ENCODE data around the gene CCDC192. TPM values are rescaled to one million over a fixed set of nuclear protein-coding genes. Genes with fewer than 3 reads are reported as not detected.

Gene CCDC192
- total and polyA plus RNA-seq, 2 of the 4 experiments (the other 2 are of a cell fraction), result not detected

GRCh38 chr5:127762412-127762811, 59.2 kb downstream of the CCDC192 start:
- no peak overlapping the region for H3K4ac ChIP-seq (ENCODE audit: low read depth, low read length)
- no peak overlapping the region for H4K8ac ChIP-seq (ENCODE audit: low read depth in 2 of 2, low read length in 2 of 2)
- no TSS peak for BruUV-seq (replicated peaks)
- no peak overlapping the region for H2BK5ac ChIP-seq (ENCODE audit: low read depth, low read length, poor library complexity, severe bottlenecking)
- intact Hi-C loops (cut with micrococcal nuclease), result no loop called here
- H3K14ac ChIP-seq (replicated peaks; ENCODE audit: low read depth, low read length), result no peak overlapping the region
- 0 out of 2 replicates have a peak, but pooled peaks cover 2% of the 10 kb centered on the region for H3K4me1 ChIP-seq (ENCODE audit: control insufficient read depth, insufficient read depth, low read length)
- H3K4me2 ChIP-seq (ENCODE audit: low read depth, low read length), result no peak overlapping the region
- H3K27ac ChIP-seq (ENCODE audit: insufficient read depth, low read length), result no peak overlapping the region
- H4K5ac ChIP-seq (ENCODE audit: low read depth, low read length), result no peak overlapping the region
- no peaks in the 10 kb centered on the region for H3K9me1 ChIP-seq (ENCODE audit: insufficient read depth, low read length)
- in situ Hi-C loops (cut with MboI; ENCODE audit: low sequenced_read_pairs), result no loop called here
- POLR2A ChIA-PET (ENCODE audit: unreplicated experiment), result no interaction called here
- H4K91ac ChIP-seq (ENCODE audit: insufficient read depth, low read depth, low read length), result no peak overlapping the region
- no peak for DNase-seq
- TF ChIP-seq ELK1 (IDR thresholded peaks at IDR 0.05; ENCODE audit: borderline replicate concordance, low read depth, low read length) (no peak), CHD1 (IDR thresholded peaks at IDR 0.05; ENCODE audit: low read depth, low read length) (no peak), MAFK (IDR thresholded peaks at IDR 0.05; ENCODE audit: low read depth, low read length) (no peak), RFX5 (IDR thresholded peaks at IDR 0.05; ENCODE audit: low read depth, low read length) (no peak), MAZ (IDR thresholded peaks at IDR 0.05; ENCODE audit: borderline replicate concordance, low read depth, low read length) (no peak), CEBPB (IDR thresholded peaks at IDR 0.05; ENCODE audit: low read depth, low read length) (no peak), RCOR1 (IDR thresholded peaks at IDR 0.05; ENCODE audit: insufficient replicate concordance, low read length) (no peak), BHLHE40 (IDR thresholded peaks at IDR 0.05; ENCODE audit: low read depth, low read length) (no peak), MXI1 (IDR thresholded peaks at IDR 0.05; ENCODE audit: borderline replicate concordance, low read depth, low read length) (no peak), SMC3 (IDR thresholded peaks at IDR 0.05; ENCODE audit: low read depth, low read length) (no peak), RAD21 (IDR thresholded peaks at IDR 0.05; ENCODE audit: low read length) (no peak), FOS (IDR thresholded peaks at IDR 0.05; ENCODE audit: low read depth, low read length) (no peak), CTCF (conservative IDR thresholded peaks at IDR 0.05; ENCODE audit: low read depth, low read length) (no peak), NFE2L2 (IDR thresholded peaks at IDR 0.05; ENCODE audit: low read depth, low read length) (no peak), USF2 (IDR thresholded peaks at IDR 0.05; ENCODE audit: low read depth, low read length) (no peak), POLR2A (IDR thresholded peaks at IDR 0.05; ENCODE audit: low read depth, low read length) (no peak)
- H2BK20ac ChIP-seq (ENCODE audit: low read depth, low read length), result no peak overlapping the region
- no peak overlapping the region for H2BK15ac ChIP-seq (ENCODE audit: low read depth, low read length)
- no peak overlapping the region for H3K56ac ChIP-seq (ENCODE audit: extremely low read depth, insufficient read depth, low read length)
- no peak overlapping the region for H3K23ac ChIP-seq (ENCODE audit: low read depth, low read length)
- H3K9ac ChIP-seq (ENCODE audit: low read depth, low read length), result no peak overlapping the region
- CTCF ChIA-PET, result interaction anchor here (0.6 kb wide), 1 partner anchor 113 kb away, joined by 3 read pairs; no protein-coding TSS in a partner anchor
- no peaks in the 10 kb centered on the region for H4K20me1 ChIP-seq (ENCODE audit: insufficient read depth, low read length)
- ATAC-seq (ENCODE audit: low read depth), result no peak
- dilution Hi-C loops (cut with HindIII; ENCODE audit: low sequenced_read_pairs, unreplicated experiment), result no loop called here
- H2AFZ ChIP-seq (replicated peaks; ENCODE audit: low read length, poor library complexity), result no peak overlapping the region
- no CpG with 5 or more reads among the region's 3 CpGs for WGBS, 2 experiments (ENCODE audit: extremely low coverage in 2 of 2, insufficient read length in 1 of 2)
- no peak overlapping the region for H2AK9ac ChIP-seq (replicated peaks; ENCODE audit: low read depth, low read length, poor library complexity)
- no peak overlapping the region for H2BK120ac ChIP-seq (ENCODE audit: low read depth, low read length)
- no peak overlapping the region for H3K18ac ChIP-seq (ENCODE audit: low read depth, low read length)
- no peaks in the 10 kb centered on the region for H3K9me3 ChIP-seq (ENCODE audit: control insufficient read depth, insufficient read depth, low read length)
- H2AK5ac ChIP-seq (ENCODE audit: low read depth, low read length), result no peak overlapping the region
- H3K4me3 ChIP-seq (ENCODE audit: insufficient read depth, low read depth, low read length), result no peak overlapping the region
- H3K79me1 ChIP-seq (ENCODE audit: low read depth in 1 of 2, low read length in 2 of 2), result no peaks in the 10 kb centered on the region
- H3K36me3 ChIP-seq (ENCODE audit: control insufficient read depth, insufficient read depth, low read length), result no peaks in the 10 kb centered on the region
- H3K27me3 ChIP-seq (ENCODE audit: control insufficient read depth, insufficient read depth, low read length), result no peaks in the 10 kb centered on the region

Measured in IMR-90 (cell line).